Measurements from ENCODE around the gene TESK2. TPM values are rescaled to one million over a fixed set of nuclear protein-coding genes. Genes with fewer than 3 reads are reported as not detected.

Gene TESK2
- total and polyA plus RNA-seq, 2 of the 8 experiments (the other 6 are each of a cell fraction or from before 2014, with no cell fraction given), result 10.8 to 12.6 TPM

DNA sequence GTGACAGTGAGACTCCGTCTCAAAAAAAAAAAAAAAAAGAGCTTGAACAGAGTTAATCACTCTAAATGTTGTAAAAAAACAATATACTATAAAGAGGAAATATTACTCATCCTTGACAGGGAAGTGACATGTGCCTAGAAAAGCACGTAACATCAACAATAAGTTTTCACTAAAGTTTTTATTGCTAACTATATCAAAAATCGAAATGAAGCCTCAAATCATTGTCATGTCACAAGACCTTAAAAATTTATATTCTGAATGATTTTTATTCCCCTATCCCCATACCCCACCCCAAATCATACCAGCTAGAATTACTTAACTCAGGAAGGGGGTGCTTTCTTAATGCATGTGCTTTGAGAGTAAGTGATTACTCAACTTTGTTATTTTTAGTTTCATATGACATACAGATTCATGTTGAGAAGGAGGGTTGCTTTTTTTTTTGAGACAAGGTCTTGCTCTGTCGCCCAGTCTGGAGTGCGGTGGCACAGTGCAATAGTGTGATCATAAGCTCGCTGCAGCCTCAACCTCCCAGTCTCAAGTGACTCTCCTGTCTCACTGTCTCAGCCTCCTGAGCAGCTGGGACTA, 97.2 kb downstream of the TESK2 start:
- CTCF ChIA-PET (ENCODE audit: partially characterized antibody), result interaction anchor here (2.5 kb wide), 1 partner anchor 33 kb away, joined by 6 read pairs; no protein-coding TSS in a partner anchor
- POLR2A ChIA-PET (ENCODE audit: partially characterized antibody), result interaction anchor here (1.0 kb wide), 1 partner anchor 54 kb away, joined by 5 read pairs; the partner anchor contains the start of genes MUTYH and TOE1
- H3K18ac ChIP-seq (ENCODE audit: extremely low read depth, low read length), result no peak overlapping the region

More for the DNA sequence above, 97.2 kb downstream of the TESK2 start:
- TF ChIP-seq SP1 (IDR thresholded peaks at IDR 0.05; ENCODE audit: low read depth, low read length) (no peak), PHF8 (conservative IDR thresholded peaks at IDR 0.05; ENCODE audit: low read depth, low read length) (no peak), ZNF274 (IDR thresholded peaks at IDR 0.05; ENCODE audit: borderline replicate concordance, extremely low read depth, low read length) (no peak), SIN3A (conservative IDR thresholded peaks at IDR 0.05 in 1 of 2, IDR thresholded peaks at IDR 0.05 in 1 of 2; ENCODE audit: low read depth in 1 of 2, low read length in 2 of 2) (no peak), BCL11A (IDR thresholded peaks at IDR 0.05; ENCODE audit: low read depth in 2 of 2, low read length in 2 of 2) (no peak), SRF (IDR thresholded peaks at IDR 0.05; ENCODE audit: low read depth, low read length) (no peak)
- Histone ChIP-seq H4K91ac (replicated peaks; ENCODE audit: insufficient read length, low read length) (no peak overlapping the region), H3K4me3 (ENCODE audit: extremely low read depth in 1 of 4, insufficient read depth in 2 of 4, low read depth in 3 of 4, low read length in 4 of 4) (no peak overlapping the region), H3K23me2 (ENCODE audit: low read depth, low read length) (no peaks in the 10 kb centered on the region), H2BK20ac (ENCODE audit: low read length) (no peak overlapping the region), H3K56ac (replicated peaks; ENCODE audit: insufficient read length, low read depth, low read length) (no peak overlapping the region), H3K79me1 (ENCODE audit: low read depth, low read length) (no peaks in the 10 kb centered on the region), H2AFZ (ENCODE audit: low read length) (no peak overlapping the region), H3K27me3 (replicated peaks in 1 of 4; ENCODE audit: control insufficient read depth in 3 of 4, extremely low read depth in 1 of 4, insufficient read depth in 3 of 4, low read length in 3 of 4) (no peaks in the 10 kb centered on the region), H2AK5ac (ENCODE audit: low read depth, low read length) (no peak overlapping the region), H3K23ac (ENCODE audit: insufficient read length) (no peak overlapping the region), H3K9me3 (ENCODE audit: insufficient read depth in 2 of 2, low read depth in 1 of 2, low read length in 1 of 2) (no peaks in the 10 kb centered on the region), H2BK12ac (ENCODE audit: low read depth, low read length) (no peak overlapping the region), H2BK120ac (replicated peaks; ENCODE audit: low read depth, low read length) (no peak overlapping the region), H3K27ac (ENCODE audit: low read depth, low read length) (no peak overlapping the region), H3K14ac (ENCODE audit: insufficient read length) (no peak overlapping the region), H3K4me2 (ENCODE audit: insufficient read depth in 1 of 2, low read depth in 2 of 2, low read length in 2 of 2) (no peak overlapping the region), H2BK5ac (ENCODE audit: low read depth, low read length) (no peak overlapping the region), H3K4me1 (replicated peaks in 1 of 4; ENCODE audit: control insufficient read depth in 3 of 4, insufficient read depth in 4 of 4, low read length in 3 of 4) (no peaks in the 10 kb centered on the region), H4K5ac (ENCODE audit: insufficient read length, low read depth, low read length) (no peak overlapping the region), H3K36me3 (ENCODE audit: control insufficient read depth in 2 of 4, insufficient read depth in 4 of 4, low read length in 3 of 4) (no peaks in the 10 kb centered on the region), H4K20me1 (replicated peaks in 1 of 2; ENCODE audit: control insufficient read depth in 1 of 2, insufficient read depth in 2 of 2, low read length in 2 of 2) (no peaks in the 10 kb centered on the region), H3K9ac (replicated peaks in 1 of 4; ENCODE audit: extremely low read depth in 1 of 4, low read depth in 3 of 4, low read length in 3 of 4) (no peak overlapping the region), H3K79me2 (ENCODE audit: control insufficient read depth in 1 of 2, insufficient read depth in 2 of 2, low read length in 2 of 2) (no peaks in the 10 kb centered on the region), H4K8ac (ENCODE audit: extremely low read depth, insufficient read depth, low read length) (no peak overlapping the region), H3K4ac (replicated peaks; ENCODE audit: insufficient read length, low read depth, low read length) (no peak overlapping the region), H2BK15ac (ENCODE audit: low read length) (no peak overlapping the region)
- WGBS, 2 experiments (ENCODE audit: extremely low coverage in 1 of 2, insufficient coverage in 1 of 2, insufficient read length in 1 of 2, insufficient replicate concordance in 2 of 2, low coverage in 1 of 2, low lambda C conversion rate in 2 of 2, missing lambda C conversion rate in 1 of 2), result 89% methylated on average over 5 of the region's 6 CpGs; no CpG with 5 or more reads in 1 of the 2 experiments
- DNase-seq (ENCODE audit: low read depth in 1 of 2, low spot score in 2 of 2) (no peak), FAIRE-seq (no peak)
